T follicular helper cell (primary cell): ENCODE measurements around the gene SLC18A3.

Source experiments
- DNase-seq: peaks from one replicate; pipeline ENCODE4 v3.0.0-alpha.2; 2020; ENCODE audit warnings: low read depth
- total RNA-seq, 2 experiments: gene quantifications; one replicate each; lab custom pipeline; 2026; lab: John Stamatoyannopoulos, UW

The SLC18A3 gene
- total RNA-seq = 0 to 0.06 reads per million in 2 experiments

- no peak for DNase-seq
Observed at GRCh38 chr10:49610114-49610457, at the start of gene SLC18A3. Gene SLC18A3, plus strand, starts transcription at chr10:49610310. Its CDS starts 431 bp downstream, at chr10:49610741.

DNA sequence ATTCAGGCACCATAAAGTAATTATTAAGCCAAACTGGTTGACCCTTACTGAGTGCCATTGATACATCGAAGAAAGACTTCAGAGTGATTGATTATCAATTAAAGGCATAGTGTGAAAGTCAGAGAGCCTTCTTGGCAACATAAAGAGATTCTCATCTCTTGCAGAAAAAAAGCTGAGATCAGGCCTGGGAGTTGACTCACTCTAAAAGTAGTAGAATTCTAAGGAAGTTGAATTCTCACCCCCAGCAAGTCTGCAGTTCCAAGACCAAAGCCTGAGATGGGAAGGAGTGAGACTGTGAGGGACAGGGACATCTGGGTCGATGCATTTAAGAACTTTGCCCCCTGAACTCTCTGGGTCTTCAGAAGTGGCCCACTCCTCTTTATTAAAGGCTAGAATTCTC is 49.6 kb upstream of the SLC18A3 start:
- DNase-seq = no peak

DNA sequence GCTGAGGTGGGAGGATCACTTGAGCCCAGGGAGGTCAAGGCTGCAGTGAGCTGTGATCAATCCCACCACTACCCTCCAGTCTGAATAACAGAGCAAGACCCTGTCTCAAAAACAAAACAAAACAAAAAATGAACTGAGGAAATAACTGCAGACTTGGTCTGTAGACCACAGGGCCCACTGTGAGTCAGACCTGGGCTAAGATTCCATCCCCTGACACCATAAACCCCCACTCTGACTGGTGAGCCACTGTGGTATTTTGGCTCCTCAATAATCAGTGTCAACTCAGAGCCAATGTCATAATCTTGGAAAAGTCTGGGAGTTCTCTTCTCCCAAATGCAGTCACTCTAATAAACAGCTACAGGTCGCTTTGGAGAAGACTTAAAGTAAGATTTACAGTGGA is 47.2 kb upstream of the SLC18A3 start:
- DNase-seq = no peak

DNA sequence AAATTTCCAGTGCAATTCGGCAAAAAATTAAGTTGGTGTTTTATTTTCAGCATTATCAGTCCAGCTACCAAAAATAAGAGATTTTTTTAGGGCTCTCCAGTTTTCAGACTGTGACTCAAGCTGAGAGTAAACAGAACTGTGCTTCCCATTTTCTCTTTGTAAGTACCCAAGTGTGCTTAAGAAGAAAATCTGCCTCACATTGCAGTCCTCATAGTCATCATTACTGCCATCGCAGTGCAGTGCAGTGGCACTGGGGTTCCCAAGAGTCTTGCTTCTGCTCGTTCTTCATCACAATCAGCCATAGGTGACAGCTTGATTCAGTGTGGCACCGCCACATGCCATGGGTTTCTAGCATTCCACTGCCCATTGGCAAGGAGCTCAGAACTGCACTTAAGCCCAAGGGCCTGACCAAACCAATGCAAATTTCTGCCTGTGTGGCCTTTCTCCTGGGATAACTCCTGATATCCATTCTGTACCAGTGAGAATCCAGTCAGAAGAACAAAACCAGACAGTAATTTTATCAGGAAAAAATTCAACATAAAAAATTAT is 45.6 kb upstream of the SLC18A3 start:
- no peak for DNase-seq

DNA sequence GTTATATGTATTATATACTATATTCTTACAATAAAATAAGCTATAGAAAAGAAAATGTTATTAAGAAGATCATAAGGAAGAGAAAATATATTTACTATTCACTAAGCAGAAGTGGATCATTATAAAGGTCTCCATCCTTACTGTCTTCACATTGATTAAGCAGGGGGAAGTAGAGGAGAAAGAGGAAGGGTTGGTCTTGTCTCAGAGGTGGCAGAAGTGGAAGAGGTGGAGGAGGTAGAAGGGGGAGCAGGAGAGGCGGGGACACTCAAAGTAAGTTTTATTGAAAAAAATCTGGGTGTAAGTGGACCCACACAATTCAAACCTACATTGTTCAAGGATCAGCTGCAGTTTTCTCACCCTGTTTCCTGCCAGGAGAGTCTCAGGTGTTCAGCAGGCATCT is 42.3 kb upstream of the SLC18A3 start:
- no peak for DNase-seq

DNA sequence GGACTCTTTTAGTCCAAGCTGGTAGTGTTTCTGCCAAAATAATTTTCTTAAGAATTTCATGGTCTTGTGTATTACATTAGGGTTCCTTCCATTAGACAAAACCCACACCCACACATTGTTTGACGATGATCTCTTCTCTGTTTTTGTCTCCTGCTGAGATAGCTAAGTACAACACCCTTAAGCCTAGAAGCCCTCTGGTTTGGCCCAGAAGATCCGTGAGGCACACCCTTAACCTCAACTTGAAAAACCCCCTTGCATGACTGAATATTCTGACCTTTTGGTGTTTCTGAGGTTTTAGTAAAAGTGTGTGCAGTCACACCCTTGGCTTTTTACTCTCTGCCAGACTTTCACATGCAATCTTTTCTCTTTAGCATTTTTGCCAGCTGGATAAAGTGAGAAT is 41.9 kb upstream of the SLC18A3 start:
- no peak for DNase-seq

DNA sequence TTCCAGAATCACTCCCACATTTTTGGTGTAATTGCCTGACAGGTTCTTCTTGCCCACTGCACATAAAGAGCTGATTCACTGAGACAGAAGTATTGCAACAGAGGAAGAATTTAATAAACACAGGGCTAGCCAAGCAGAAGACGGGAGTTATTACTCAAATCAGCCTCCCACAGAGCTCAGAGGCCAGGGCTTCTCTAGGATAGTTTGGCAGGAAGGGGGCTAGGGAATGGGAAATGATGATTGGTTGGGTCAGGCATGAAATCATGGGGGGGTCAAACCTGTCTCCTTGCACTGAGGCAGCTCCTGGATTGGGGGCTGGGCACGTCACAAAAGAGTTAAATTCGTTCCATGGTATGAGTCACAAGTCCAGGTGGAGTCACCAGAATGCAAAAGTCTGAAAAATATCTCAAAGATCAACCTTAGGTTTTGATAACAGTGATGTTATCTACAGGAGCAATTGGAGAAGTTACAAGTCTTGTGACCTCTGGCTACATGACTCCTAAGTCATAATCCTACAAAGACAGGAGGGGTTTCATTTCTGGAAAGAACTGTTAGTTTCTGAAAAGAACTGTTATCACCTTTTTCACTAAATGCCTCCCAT is 41.0 kb upstream of the SLC18A3 start:
- DNase-seq = no peak

DNA sequence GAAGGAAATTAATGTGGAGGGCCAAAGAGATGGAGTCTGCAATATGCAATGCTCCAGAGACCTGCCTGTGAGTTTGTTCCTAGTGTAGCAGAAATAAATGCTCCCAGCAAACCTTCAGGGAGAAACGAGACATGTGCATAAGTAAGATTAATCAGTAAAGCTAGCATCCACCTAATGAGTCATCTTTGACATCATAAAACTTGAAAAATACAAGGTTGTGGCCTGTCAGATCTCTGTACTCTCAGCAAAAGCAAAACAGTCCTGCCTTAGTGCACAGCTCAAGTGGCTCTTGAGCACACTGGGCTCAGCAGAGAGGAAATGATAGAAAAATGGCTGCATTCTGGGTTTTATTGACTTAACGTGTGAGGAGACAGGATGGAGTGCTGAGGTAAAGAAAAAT is 38.7 kb upstream of the SLC18A3 start:
- no peak for DNase-seq

GRCh38 chr10:49572594-49573114 is 37.5 kb upstream of the SLC18A3 start:
- DNase-seq = no peak

DNA sequence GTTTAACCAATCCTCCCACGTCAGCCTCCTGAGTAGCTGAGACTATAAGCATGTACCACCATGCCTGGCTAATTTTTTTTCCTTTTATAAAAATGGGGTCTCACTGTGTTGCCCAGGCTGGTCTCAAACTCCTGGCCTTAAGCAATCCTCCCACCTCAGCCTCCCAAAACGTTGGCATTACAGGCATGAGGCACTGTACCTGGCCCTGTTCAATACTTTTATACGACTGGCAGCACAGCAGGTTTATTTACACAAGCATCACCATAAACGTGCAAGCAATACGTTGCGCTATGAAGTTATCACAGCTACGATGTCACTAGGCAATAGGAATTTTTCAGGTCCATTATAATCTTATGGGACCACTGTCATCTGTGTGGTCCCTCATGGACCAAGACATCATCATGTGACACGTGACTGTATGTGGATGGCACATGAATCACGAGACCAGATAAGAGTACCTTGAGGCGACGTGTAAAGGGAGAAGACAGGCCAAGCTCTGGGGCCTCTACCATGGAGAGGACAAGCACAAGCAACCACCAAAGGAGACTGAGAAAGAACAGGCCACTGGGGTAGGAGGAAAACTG is 34.5 kb upstream of the SLC18A3 start:
- DNase-seq = no peak

- DNase-seq = no peak
Observed at GRCh38 chr10:49577182-49577925, 32.8 kb upstream of the SLC18A3 start.

GRCh38 chr10:49578392-49578791 is 31.7 kb upstream of the SLC18A3 start:
- no peak for DNase-seq

DNA sequence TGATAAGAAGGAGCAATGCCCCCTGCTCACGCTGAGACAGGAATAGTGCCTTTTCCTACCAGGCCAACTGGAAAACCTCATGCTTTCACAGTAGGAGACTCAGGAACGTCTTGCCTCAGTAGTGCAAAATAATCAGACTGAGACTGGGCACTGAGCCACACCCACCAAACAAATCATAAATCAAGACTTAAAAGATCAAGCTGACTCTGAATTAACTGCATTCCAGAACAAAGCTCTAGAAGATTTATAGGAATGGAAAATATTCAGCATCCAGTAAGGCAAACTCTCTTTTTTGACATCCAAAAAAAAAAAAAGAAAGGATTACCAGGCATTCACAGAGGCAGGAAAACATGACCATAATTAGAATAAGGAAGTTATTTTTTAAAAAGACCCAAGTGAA is 30.5 kb upstream of the SLC18A3 start:
- DNase-seq = no peak

- DNase-seq = no peak
Observed at GRCh38 chr10:49585387-49585786, 24.7 kb upstream of the SLC18A3 start.

DNA sequence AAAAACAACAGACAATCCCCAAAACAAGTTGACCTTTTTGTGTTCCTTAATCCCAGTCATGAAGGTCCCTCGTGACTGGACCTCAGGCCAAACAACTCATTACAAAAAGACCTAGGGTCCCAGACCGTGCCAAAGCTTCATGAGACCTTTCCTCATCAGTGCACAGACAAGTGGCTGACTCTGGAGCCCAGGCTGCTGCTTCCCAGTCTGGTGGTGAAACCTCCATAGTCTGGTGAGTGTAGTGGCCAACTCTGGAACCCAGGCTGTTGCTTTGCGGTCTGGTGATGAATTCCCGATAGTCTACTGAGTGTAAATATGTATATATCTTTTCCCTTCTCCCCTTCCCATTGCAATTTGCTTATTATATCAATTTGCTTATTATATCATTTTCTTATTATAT is 22.1 kb upstream of the SLC18A3 start:
- DNase-seq = no peak

DNA sequence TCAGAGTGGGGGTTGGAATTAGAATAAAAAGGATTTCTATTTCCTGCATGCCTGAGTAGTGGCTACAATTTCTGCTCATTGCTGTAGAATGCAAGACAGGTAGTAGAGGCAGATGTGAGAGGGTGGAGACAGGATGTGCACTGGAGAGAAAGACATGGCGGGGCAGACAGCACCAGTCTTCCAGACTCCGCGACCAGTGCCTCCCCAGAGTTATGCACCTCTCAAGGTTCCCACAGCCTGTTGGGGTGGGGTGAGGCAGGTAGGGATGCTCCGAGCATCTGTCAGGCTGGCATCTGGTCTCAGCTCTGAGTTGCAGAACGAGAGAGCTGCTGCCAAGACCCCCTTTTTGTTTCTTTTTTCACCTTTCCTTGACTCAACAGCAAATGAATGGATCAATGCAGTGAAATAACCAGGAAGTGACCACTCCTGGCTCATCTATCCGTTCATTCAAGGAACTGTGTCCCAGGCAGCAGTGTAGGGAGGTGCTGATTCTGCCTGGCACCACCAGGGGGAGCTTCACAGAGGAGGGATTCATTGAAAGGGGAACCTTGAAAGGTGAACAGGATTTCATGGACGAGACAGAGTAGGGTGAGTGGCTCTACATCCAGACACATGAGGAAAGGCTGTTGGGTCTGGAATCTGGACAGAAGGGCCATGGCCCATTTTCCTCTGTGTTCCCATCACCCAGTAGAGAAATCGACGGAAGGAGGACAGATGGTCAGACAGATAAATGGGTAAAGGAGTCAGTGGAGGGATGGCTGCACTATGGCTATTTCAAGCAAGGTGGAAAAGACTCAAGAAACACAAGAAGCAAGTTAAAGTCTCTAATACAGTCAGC is 17.2 kb upstream of the SLC18A3 start:
- peak; percentile 19 for DNase-seq

GRCh38 chr10:49593564-49593875 is 16.6 kb upstream of the SLC18A3 start:
- DNase-seq = no peak

GRCh38 chr10:49593998-49594397 is 16.1 kb upstream of the SLC18A3 start:
- no peak for DNase-seq

DNA sequence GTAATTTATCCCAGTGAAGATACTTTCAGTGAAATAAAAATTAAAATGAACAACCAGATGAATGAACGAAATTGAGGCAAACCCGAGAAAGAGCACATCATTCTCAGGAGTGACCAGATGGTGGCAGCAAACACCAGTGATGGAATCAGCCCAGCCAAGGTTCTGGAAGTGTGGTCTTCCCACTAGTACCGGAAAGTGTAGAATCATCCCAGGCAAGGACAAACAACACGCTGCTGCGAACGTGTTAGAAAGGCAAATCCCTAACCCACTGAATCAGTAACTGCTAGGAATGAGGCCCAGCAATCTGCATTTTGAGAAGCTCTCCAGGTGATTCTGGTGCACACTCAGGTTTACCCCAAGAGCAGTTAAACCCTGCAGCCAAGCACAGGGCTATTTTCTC is 15.5 kb upstream of the SLC18A3 start:
- DNase-seq = no peak

- no peak for DNase-seq
Observed at GRCh38 chr10:49595003-49595712, 15.0 kb upstream of the SLC18A3 start.

GRCh38 chr10:49595713-49596492 is 14.2 kb upstream of the SLC18A3 start:
- no peak for DNase-seq
